HepG2 (cell line): ENCODE measurements around the gene IGFN1. TPM values are rescaled to one million over a fixed set of nuclear protein-coding genes. Genes with fewer than 3 reads are reported as not detected.

Source experiments
- ATAC-seq: fragments of 200-7000 bp; cut with Tn5 transposase; 3 replicates; pipeline ENCODE4 v1.9.1; 2020; ENCODE audit warnings: mild to moderate bottlenecking, moderate library complexity
- BruUV-seq: library from RNA; stranded (reverse); fragments of 400-500 nt; replicated peaks from 2 replicates; lab custom pipeline; 2021; lab: Mats Ljungman, UMichigan
- CTCF ChIA-PET: fragments of 300-600 bp; formaldehyde crosslinking; extraction: SDS; loops from one replicate; lab custom pipeline; 2021; ENCODE audit warnings: low total read pairs, inconsistent platforms, low intra/inter-chr PET ratio; lab: Yijun Ruan, JAX
- POLR2A ChIA-PET: fragments of 350-600 bp; sonication (Branson Sonifier 250); formaldehyde crosslinking; loops from one replicate; lab custom pipeline; 2020; ENCODE audit warnings: antibody characterized with exemption, inconsistent platforms; lab: Yijun Ruan, JAX
- DNase-seq: peaks from one replicate; pipeline ENCODE4 v3.0.0-alpha.2; 2015; ENCODE audit warnings: low spot score
- FAIRE-seq: peaks from 3 replicates; lab custom pipeline; 2011; peaks lifted over from hg19 to GRCh38; lab: Jason Lieb, UNC
- H2AFZ ChIP-seq: one replicate; pipeline ENCODE4 v1.6.1; 2011; ENCODE audit warnings: low read length, inconsistent platforms
- H3K27ac ChIP-seq: fragments of 300-600 bp; 3 replicates; pipeline ENCODE4 v1.8.0; 2011; ENCODE audit warnings: mixed run types, mild to moderate bottlenecking, mixed read lengths, low read length, inconsistent platforms; ENCODE audit not compliant: insufficient read depth; ENCODE audit errors: extremely low read length
- H3K27me3 ChIP-seq, 2 experiments: fragments of 200-600 bp in 1 of 2; 2 replicates in 1 of 2; 3 replicates in 1 of 2; pipeline versions ENCODE4 v1.6.0 to v1.8.0; 2011; ENCODE audit warnings: low read length in 2 of 2, mild to moderate bottlenecking in 2 of 2, moderate library complexity in 2 of 2, inconsistent platforms in 1 of 2; ENCODE audit not compliant: insufficient read depth in 2 of 2, control insufficient read depth in 1 of 2
- H3K36me3 ChIP-seq, 2 experiments: fragments of 200-600 bp in 1 of 2; replicated peaks in 1 of 2; 2 replicates in 1 of 2; 3 replicates in 1 of 2; pipeline versions ENCODE4 v1.5.1 to v1.8.0; 2011; ENCODE audit warnings: low read length in 2 of 2, inconsistent platforms in 1 of 2; ENCODE audit not compliant: insufficient read depth in 2 of 2, control insufficient read depth in 1 of 2
- H3K4me1 ChIP-seq: 2 replicates; pipeline ENCODE4 v1.5.1; 2012; ENCODE audit warnings: low read length, inconsistent platforms; ENCODE audit not compliant: insufficient read depth
- H3K4me2 ChIP-seq: 2 replicates; pipeline ENCODE4 v1.6.0; 2011; ENCODE audit warnings: low read depth, low read length, inconsistent platforms
- H3K4me3 ChIP-seq, 3 experiments: fragments of 200-600 bp in 1 of 3; sonication (generic), shearing (Covaris generic) in 1 of 3; replicated peaks in 1 of 3; 2 replicates each; pipeline ENCODE4 v1.5.1; 2011 to 2016; ENCODE audit warnings: low read length in 3 of 3, inconsistent platforms in 2 of 3, low read depth in 2 of 3, mild to moderate bottlenecking in 2 of 3, control low read depth in 1 of 3, mixed read lengths in 1 of 3; ENCODE audit not compliant: insufficient read depth in 1 of 3
- H3K79me2 ChIP-seq: one replicate; pipeline ENCODE4 v1.6.1; 2011; ENCODE audit warnings: low read length, inconsistent platforms; ENCODE audit not compliant: insufficient read depth
- H3K9ac ChIP-seq: 2 replicates; pipeline ENCODE4 v1.6.0; 2011; ENCODE audit warnings: mild to moderate bottlenecking, low read depth, low read length, inconsistent platforms; ENCODE audit not compliant: insufficient read depth
- H3K9me3 ChIP-seq: 2 replicates; pipeline ENCODE4 v1.5.1; 2012; ENCODE audit warnings: mild to moderate bottlenecking, low read length
- H4K20me1 ChIP-seq: 2 replicates; pipeline ENCODE4 v1.6.0; 2011; ENCODE audit warnings: inconsistent platforms, mild to moderate bottlenecking, low read length, moderate library complexity; ENCODE audit not compliant: insufficient read depth
- MBNL3 ChIP-seq: fragments of 250-450 bp; sonication (Bioruptor Pico); conservative IDR thresholded peaks from 2 replicates; pipeline ENCODE4 v1.8.0; 2022; ENCODE audit warnings: mild to moderate bottlenecking, inconsistent platforms
- SAP130 ChIP-seq: IDR thresholded peaks from 2 replicates; pipeline ENCODE4 v1.6.1; 2016; ENCODE audit warnings: low read depth
- SKIL ChIP-seq: sonication (generic); formaldehyde crosslinking; IDR thresholded peaks from 2 replicates; pipeline ENCODE4 v1.8.0; 2022; ENCODE audit warnings: missing genetic modification reagents, mild to moderate bottlenecking, moderate library complexity, borderline replicate concordance
- SRF ChIP-seq: IDR thresholded peaks from 2 replicates; pipeline ENCODE4 v1.6.1; 2011; ENCODE audit warnings: mild to moderate bottlenecking, low read depth, low read length, moderate library complexity
- ZNF816 ChIP-seq: sonication (generic); formaldehyde crosslinking; IDR thresholded peaks from 2 replicates; pipeline ENCODE4 v1.8.0; 2022; ENCODE audit warnings: missing genetic modification reagents, mild to moderate bottlenecking, borderline replicate concordance
- ZNF841 ChIP-seq: sonication (generic); formaldehyde crosslinking; IDR thresholded peaks from 2 replicates; pipeline ENCODE4 v1.8.1; 2023; ENCODE audit warnings: missing genetic modification reagents, borderline replicate concordance
- WGBS: methylation state at CpG from one replicate; pipeline ENCODE4 v1.1.6; 2017; ENCODE audit warnings: low lambda C conversion rate; 5-methylcytosine and 5-hydroxymethylcytosine counted together
- in situ Hi-C: cut with HindIII; loops from 2 replicates; pipeline ENCODE4 v1.10.0; 2017; ENCODE audit warnings: low pct_unique_long_range_greater_than_20kb; ENCODE audit not compliant: extremely low pct_ligation_motif_present
- intact Hi-C: fragments of 100-400 bp; cut with micrococcal nuclease; formaldehyde crosslinking; loops from one replicate; pipeline ENCODE4 v1.10.0; 2022; ENCODE audit not compliant: unreplicated experiment
- polyA plus RNA-seq, 8 experiments: library from polyadenylated mRNA; depleted of rRNA in 3 of 8; stranded (reverse) in 7 of 8; unstranded in 1 of 8; fragments of >200 nt; fragmentation: Illumina TruSeq in 4 of 8; extraction: Trizol in 4 of 8; gene quantifications; 2 replicates each; pipeline versions ENCODE4 v1.2.1 to v1.2.3, GENCODE V29; 2011 to 2016; ENCODE audit warnings: low read depth in 4 of 8, missing spikeins in 1 of 8, mixed read lengths in 1 of 8; ENCODE audit not compliant: insufficient read depth in 1 of 8
- total RNA-seq, 5 experiments: library from RNA; depleted of rRNA; stranded (reverse); fragments of >200 nt; fragmentation: Illumina TruSeq; extraction: Trizol; gene quantifications; 2 replicates each; pipeline ENCODE4 v1.2.3, GENCODE V29; 2016; ENCODE audit warnings: low read depth in 1 of 5

The IGFN1 gene
- total and polyA plus RNA-seq, 2 of the 13 experiments (the other 11 are each of a cell fraction or from before 2014, with no cell fraction given): 0.04 to 0.05 TPM

- TF ChIP-seq SAP130 (CRISPR knock-in tag): no peak
- no peak for TF ChIP-seq SKIL (CRISPR knock-in tag)
- TF ChIP-seq ZNF816 (CRISPR knock-in tag): no peak
- TF ChIP-seq SRF: no peak
- no peak for TF ChIP-seq MBNL3 (CRISPR knock-in tag)
- no peak for TF ChIP-seq ZNF841 (CRISPR knock-in tag)
- TF ChIP-seq, all 625 proteins: peak for 0
- in situ Hi-C loops (loop anchor here (5.0 kb wide), 1 partner anchor 70 kb away; no protein-coding TSS in a partner anchor), intact Hi-C loops (no loop called here)
- ChIA-PET POLR2A (no interaction called here), CTCF (no interaction called here)
- Histone ChIP-seq H3K9me3 (no peaks in the 10 kb centered on the region), H3K4me3 (no peak overlapping the region), H3K27me3 (no peaks in the 10 kb centered on the region), H3K9ac (no peak overlapping the region), H3K4me1 (no peaks in the 10 kb centered on the region), H3K79me2 (no peaks in the 10 kb centered on the region), H3K36me3 (peaks cover 32 to 95% of the 10 kb centered on the region in 2 experiments), H3K4me2 (no peak overlapping the region), H2AFZ (no peak overlapping the region), H3K27ac (no peak overlapping the region), H4K20me1 (0 out of 2 replicates have a peak, but pooled peaks cover 4% of the 10 kb centered on the region)
- BruUV-seq: no TSS peak
- FAIRE-seq: no peak
- DNase-seq: no peak
- no peak for ATAC-seq
- 95% methylated on average over 16 of the region's 17 CpGs for WGBS
Measured at GRCh38 chr1:201146626-201147390, 43.8 kb upstream of the IGFN1 start.
